ENCODE results near the gene PC. TPM values are rescaled to one million over a fixed set of nuclear protein-coding genes. Genes with fewer than 3 reads are reported as not detected.

The PC gene
- total and polyA plus RNA-seq, 10 donors = 3.4 to 8.8 (median 5.3) TPM

DNA sequence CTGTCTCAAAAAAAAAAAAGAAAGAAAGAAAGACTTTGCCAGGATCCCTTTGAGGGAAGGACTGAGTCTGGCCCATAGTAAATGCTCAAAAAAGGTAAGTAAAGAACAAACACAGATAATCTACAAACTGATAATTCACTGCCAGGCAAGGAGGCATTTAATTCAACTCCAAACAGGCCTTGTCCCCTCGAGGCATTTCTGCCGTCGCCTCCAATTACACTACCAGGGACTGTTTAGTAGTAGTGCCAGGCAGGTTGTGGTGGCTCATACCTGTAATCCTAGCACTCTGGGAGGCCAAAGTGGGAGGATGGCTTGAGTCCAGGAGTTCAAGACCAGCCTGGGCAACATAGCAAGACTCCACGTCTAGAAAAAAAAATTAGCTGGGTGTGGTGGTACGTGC lies 43.7 kb downstream of the PC start:
- peaks cover 0 to 9% (median 0%) of the 10 kb centered on the region in 6 donors for H3K4me1 ChIP-seq
- H3K27me3 ChIP-seq (replicated peaks in 1 of 7) = no peaks in the 10 kb centered on the region
- DNase-seq = peak; percentile 9
- intact Hi-C loops (cut with DNase I; ENCODE audit: low total_unique reads) = no loop called here
- no peak overlapping the region for H3K4me3 ChIP-seq
- H3K9me3 ChIP-seq = no peaks in the 10 kb centered on the region
- TF ChIP-seq POLR2AphosphoS5 (IDR thresholded peaks at IDR 0.05) (no peak), POLR2A (IDR thresholded peaks at IDR 0.05) (no peak)
- TF ChIP-seq, protein P1, sequence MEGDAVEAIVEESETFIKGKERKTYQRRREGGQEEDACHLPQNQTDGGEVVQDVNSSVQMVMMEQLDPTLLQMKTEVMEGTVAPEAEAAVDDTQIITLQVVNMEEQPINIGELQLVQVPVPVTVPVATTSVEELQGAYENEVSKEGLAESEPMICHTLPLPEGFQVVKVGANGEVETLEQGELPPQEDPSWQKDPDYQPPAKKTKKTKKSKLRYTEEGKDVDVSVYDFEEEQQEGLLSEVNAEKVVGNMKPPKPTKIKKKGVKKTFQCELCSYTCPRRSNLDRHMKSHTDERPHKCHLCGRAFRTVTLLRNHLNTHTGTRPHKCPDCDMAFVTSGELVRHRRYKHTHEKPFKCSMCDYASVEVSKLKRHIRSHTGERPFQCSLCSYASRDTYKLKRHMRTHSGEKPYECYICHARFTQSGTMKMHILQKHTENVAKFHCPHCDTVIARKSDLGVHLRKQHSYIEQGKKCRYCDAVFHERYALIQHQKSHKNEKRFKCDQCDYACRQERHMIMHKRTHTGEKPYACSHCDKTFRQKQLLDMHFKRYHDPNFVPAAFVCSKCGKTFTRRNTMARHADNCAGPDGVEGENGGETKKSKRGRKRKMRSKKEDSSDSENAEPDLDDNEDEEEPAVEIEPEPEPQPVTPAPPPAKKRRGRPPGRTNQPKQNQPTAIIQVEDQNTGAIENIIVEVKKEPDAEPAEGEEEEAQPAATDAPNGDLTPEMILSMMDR (IDR thresholded peaks at IDR 0.05 in 8 of 11, conservative IDR thresholded peaks at IDR 0.05 in 3 of 11) = no peak
- no peaks in the 10 kb centered on the region for H3K36me3 ChIP-seq
- WGBS, 5 donors = 82 to 95% (median 91%) methylated on average over 5 of the region's 5 CpGs
- H3K27ac ChIP-seq = no peak overlapping the region

DNA sequence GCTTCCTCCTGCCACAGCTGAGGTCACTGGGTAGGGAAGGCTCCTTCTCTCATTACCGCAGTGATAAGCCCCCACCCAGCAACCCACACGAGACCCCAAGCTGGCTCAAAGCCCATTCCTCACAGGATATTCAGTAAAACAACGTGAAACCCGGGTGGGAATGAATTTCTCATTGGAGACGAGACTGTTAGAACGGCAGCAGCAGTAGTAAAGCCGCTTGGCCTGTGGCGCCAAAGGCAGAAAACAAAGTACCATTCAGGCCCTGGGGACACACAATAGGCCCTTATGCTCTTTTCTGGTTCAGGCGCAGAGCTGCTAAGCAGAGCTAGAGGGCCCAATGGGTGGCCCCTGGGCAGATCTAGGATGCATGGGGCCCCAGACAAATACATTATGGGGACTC lies 45.3 kb downstream of the PC start:
- Histone ChIP-seq H3K36me3 (no peaks in the 10 kb centered on the region), H3K27ac (peak overlapping the region in 4 of 8 donors; percentile 27 to 54 (median 36)), H3K9me3 (no peaks in the 10 kb centered on the region), H3K4me1 (peaks cover 0 to 9% (median 0%) of the 10 kb centered on the region in 6 donors), H3K27me3 (replicated peaks in 1 of 7) (no peaks in the 10 kb centered on the region), H3K4me3 (no peak overlapping the region)
- intact Hi-C loops (cut with DNase I; ENCODE audit: low total_unique reads) = no loop called here
- TF ChIP-seq POLR2AphosphoS5 (IDR thresholded peaks at IDR 0.05) (no peak), POLR2A (IDR thresholded peaks at IDR 0.05) (no peak)
- TF ChIP-seq, protein P1 (IDR thresholded peaks at IDR 0.05 in 8 of 11, conservative IDR thresholded peaks at IDR 0.05 in 3 of 11) = no peak
- 71 to 81% (median 74%) methylated on average over 9 of the region's 9 CpGs for WGBS, 5 donors
- DNase-seq = no peak

DNA sequence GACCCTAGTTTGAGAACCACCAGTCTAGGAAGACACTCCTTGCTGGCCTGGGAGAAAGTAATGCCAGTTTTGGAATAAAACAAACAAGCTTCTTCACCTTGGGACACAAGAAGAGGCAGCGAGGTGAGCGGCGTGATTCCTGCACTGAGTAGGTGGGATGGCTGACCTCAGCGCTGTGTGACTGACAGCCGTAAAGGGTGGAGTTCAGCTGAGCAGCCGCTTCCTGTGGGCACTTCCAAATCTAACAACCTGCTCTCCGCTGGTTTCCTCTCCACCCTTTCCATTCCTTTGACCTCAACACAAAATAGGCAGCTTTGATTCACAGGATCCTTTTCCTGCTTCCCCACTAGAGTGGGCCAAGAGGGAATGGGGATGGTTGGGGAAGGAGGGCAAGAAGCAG lies 45.8 kb downstream of the PC start:
- no peak for TF ChIP-seq POLR2A (IDR thresholded peaks at IDR 0.05)
- TF ChIP-seq, protein P1 (IDR thresholded peaks at IDR 0.05 in 8 of 11, conservative IDR thresholded peaks at IDR 0.05 in 3 of 11) = no peak
- TF ChIP-seq POLR2AphosphoS5 (IDR thresholded peaks at IDR 0.05) = peak in 1 of 3 donors; percentile 32
- WGBS, 5 donors = 61 to 89% (median 71%) methylated on average over 7 of the region's 7 CpGs
- intact Hi-C loops (cut with DNase I; ENCODE audit: low total_unique reads) = no loop called here

DNA sequence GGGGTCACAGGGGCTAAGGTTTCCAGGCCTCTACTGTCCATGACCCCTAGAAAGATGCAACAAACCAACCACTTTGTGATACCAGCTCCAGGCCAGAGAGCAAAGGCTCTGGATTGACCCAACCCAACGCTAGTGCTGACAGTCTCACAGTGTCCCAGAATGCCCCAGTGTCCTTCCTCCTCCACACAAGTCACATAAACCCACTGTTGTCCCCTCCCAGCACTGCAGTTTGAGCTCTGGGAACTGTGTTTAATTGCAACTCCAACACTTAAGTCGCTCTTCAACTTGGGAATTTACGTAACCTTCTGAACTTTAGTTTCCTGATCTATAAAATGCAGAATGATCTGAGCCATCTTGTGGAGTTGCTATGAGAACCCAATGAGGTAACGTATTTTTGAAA lies 47.5 kb downstream of the PC start:
- Histone ChIP-seq H3K27me3 (replicated peaks in 1 of 7) (no peaks in the 10 kb centered on the region), H3K4me3 (no peak overlapping the region), H3K27ac (no peak overlapping the region), H3K36me3 (no peaks in the 10 kb centered on the region), H3K4me1 (peaks cover 0 to 9% (median 0%) of the 10 kb centered on the region in 6 donors), H3K9me3 (no peaks in the 10 kb centered on the region)
- 85 to 91% (median 90%) methylated on average over 4 of the region's 4 CpGs for WGBS, 5 donors
- TF ChIP-seq POLR2AphosphoS5 (IDR thresholded peaks at IDR 0.05) (no peak), POLR2A (IDR thresholded peaks at IDR 0.05) (no peak)
- TF ChIP-seq, protein P1 (IDR thresholded peaks at IDR 0.05 in 8 of 11, conservative IDR thresholded peaks at IDR 0.05 in 3 of 11) = no peak
- intact Hi-C loops (cut with DNase I; ENCODE audit: low total_unique reads) = no loop called here
- no peak for DNase-seq

More for the DNA sequence above, 45.8 kb downstream of the PC start:
- no peaks in the 10 kb centered on the region for H3K9me3 ChIP-seq
- H3K36me3 ChIP-seq = no peaks in the 10 kb centered on the region
- DNase-seq = no peak
- H3K4me3 ChIP-seq = no peak overlapping the region
- peaks cover 0 to 9% (median 0%) of the 10 kb centered on the region in 6 donors for H3K4me1 ChIP-seq
- no peaks in the 10 kb centered on the region for H3K27me3 ChIP-seq (replicated peaks in 1 of 7)
- peak overlapping the region in 4 of 8 donors; percentile 20 to 54 (median 36) for H3K27ac ChIP-seq
